Measurements from ENCODE around the gene CCDC154. TPM values are rescaled to one million over a fixed set of nuclear protein-coding genes. Genes with fewer than 3 reads are reported as not detected.

CCDC154 gene
- total RNA-seq, 4 donors from 2014 or later = 0.34 to 3.5 (median 0.39) TPM; not detected in 1

DNA sequence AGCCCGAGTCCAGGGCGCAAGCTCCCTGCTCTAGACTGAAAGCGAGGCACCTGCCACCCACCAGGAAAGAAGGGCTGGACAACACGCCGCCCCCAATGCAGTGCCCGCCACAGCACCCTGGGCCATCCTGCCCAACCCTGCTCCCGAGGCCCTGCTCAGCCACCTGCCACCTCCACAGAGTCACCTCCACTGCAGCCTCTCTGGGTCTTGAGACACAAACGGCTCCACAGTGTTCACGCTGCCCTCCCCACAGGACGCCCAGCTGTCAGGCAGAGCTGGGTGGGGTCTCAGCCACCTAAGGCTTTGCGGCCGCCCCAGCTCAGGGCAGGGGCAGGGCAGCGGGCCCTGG is 21.2 kb upstream of the CCDC154 start:
- WGBS = 81% methylated on average over 5 of the region's 13 CpGs
- Histone ChIP-seq H3K36me3 (peaks cover 15% of the 10 kb centered on the region), H3K9me3 (no peaks in the 10 kb centered on the region), H3K27ac (no peak overlapping the region), H3K4me3 (no peak overlapping the region), H3K4me1 (peaks cover 9% of the 10 kb centered on the region), H3K27me3 (no peaks in the 10 kb centered on the region)
- DNase-seq (ENCODE audit: low spot score in 2 of 2) = no peak
- TF ChIP-seq EP300 (IDR thresholded peaks at IDR 0.05) (no peak), POLR2AphosphoS5 (IDR thresholded peaks at IDR 0.05) (no peak), POLR2A (IDR thresholded peaks at IDR 0.05) (no peak)
- TF ChIP-seq, protein P1, sequence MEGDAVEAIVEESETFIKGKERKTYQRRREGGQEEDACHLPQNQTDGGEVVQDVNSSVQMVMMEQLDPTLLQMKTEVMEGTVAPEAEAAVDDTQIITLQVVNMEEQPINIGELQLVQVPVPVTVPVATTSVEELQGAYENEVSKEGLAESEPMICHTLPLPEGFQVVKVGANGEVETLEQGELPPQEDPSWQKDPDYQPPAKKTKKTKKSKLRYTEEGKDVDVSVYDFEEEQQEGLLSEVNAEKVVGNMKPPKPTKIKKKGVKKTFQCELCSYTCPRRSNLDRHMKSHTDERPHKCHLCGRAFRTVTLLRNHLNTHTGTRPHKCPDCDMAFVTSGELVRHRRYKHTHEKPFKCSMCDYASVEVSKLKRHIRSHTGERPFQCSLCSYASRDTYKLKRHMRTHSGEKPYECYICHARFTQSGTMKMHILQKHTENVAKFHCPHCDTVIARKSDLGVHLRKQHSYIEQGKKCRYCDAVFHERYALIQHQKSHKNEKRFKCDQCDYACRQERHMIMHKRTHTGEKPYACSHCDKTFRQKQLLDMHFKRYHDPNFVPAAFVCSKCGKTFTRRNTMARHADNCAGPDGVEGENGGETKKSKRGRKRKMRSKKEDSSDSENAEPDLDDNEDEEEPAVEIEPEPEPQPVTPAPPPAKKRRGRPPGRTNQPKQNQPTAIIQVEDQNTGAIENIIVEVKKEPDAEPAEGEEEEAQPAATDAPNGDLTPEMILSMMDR (IDR thresholded peaks at IDR 0.05) = no peak

DNA sequence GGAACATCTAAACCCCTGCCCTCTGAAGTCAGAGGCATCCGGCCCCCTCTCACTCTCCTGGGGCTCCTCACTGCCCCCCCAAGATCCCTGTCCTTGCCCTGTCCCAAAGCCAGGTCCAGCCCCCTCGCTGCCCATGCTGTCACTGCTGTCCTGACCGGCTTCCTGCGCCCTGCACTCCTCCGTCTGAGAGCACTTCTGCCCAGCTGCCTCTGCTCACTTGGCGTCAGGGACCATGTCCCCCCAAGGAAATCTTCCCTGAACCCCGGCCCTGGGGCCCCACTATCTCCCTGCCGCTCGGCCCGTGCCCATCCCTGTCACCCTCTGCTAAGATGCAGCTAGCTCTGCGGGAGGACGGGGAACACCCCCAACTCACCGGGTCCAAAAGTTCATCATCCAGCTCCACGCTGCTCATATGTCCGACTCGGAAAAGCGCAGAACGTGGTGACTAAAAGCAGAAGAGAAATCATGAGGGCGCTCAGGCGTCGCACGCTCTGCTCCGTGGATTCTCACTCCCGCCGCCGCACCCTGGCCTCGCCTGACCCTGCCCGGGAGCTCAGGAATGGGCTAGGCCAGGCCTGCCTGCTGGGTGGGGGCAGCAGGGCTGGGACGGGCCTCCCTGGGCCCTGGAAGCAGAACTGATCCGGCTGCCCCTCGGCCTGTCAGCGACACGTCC is 20.7 kb upstream of the CCDC154 start:
- WGBS = 93% methylated on average over 23 of the region's 33 CpGs
- H3K9me3 ChIP-seq = no peaks in the 10 kb centered on the region
- no peak overlapping the region for H3K4me3 ChIP-seq
- H3K27ac ChIP-seq = no peak overlapping the region
- H3K36me3 ChIP-seq = peaks cover 20% of the 10 kb centered on the region
- H3K27me3 ChIP-seq = no peaks in the 10 kb centered on the region
- no peak for TF ChIP-seq POLR2A (IDR thresholded peaks at IDR 0.05)
- no peak for TF ChIP-seq EP300 (IDR thresholded peaks at IDR 0.05)
- no peak for TF ChIP-seq POLR2AphosphoS5 (IDR thresholded peaks at IDR 0.05)
- TF ChIP-seq, protein P1 (IDR thresholded peaks at IDR 0.05) = no peak
- DNase-seq (ENCODE audit: low spot score in 2 of 2) = peak in 1 of 2 donors; percentile 74
- peaks cover 4% of the 10 kb centered on the region for H3K4me1 ChIP-seq

DNA sequence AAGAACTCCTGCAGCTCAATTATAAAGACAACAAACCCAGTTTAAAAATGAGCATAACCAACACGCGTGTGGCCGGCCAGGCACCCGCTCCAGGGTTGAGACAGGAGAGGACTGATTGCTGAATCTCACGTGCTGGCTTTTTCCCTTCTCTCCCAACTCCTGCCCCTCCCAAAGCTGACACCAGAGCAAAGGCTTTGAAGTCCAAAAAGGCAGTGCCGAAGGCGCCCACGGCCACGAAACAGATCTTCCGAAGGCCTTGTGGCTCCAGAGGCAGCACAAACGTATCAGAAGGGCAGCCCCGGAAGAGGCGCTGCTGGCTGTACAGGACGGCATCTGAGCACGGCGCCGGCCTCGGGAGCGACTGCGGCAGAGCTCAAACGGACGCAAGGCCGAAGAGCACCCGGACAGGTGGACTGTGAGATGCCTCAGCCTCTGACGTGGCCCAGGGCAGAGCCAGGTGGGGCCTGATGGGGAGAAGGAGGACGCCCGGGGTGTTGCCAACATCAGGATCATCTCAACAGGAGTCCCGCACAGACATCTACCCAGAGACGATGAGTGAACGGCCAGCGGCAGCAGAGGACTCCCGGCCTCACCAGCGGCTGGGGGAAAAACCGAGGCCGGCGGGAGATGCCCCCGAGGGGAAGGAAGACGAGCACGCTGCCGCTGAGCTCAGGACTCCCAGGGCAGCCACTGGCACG is 20.0 kb upstream of the CCDC154 start:
- Histone ChIP-seq H3K4me3 (no peak overlapping the region), H3K36me3 (peaks cover 23% of the 10 kb centered on the region), H3K9me3 (no peaks in the 10 kb centered on the region), H3K27me3 (no peaks in the 10 kb centered on the region), H3K4me1 (no peaks in the 10 kb centered on the region), H3K27ac (no peak overlapping the region)
- no peak for TF ChIP-seq POLR2AphosphoS5 (IDR thresholded peaks at IDR 0.05)
- TF ChIP-seq, protein P1 (IDR thresholded peaks at IDR 0.05) = no peak
- TF ChIP-seq EP300 (IDR thresholded peaks at IDR 0.05) = no peak
- no peak for TF ChIP-seq POLR2A (IDR thresholded peaks at IDR 0.05)
- peak in 1 of 2 donors; percentile 76 for DNase-seq (ENCODE audit: low spot score in 2 of 2)
- WGBS = 87% methylated on average over 39 of the region's 41 CpGs

DNA sequence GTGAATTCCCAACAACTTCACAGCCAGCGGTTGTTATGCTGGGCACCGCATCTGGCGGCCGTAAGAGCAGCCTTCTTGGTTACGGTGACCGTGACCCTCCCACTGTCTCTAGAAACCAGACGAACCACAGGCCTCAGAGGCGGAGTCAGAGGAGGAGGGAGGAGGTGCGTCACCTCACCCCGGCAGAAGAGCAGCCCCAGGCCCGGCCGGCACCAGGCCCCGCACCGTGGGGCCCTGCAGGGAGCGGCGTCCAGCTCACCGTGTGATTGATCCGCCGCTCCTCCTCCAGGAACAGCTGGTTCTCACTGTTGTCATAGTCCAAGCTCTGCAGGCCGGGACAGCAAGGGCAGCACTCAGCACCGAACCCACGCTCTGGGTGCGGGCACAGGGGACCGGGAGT is 16.8 kb upstream of the CCDC154 start:
- H3K27ac ChIP-seq = no peak overlapping the region
- H3K36me3 ChIP-seq = peaks cover 52% of the 10 kb centered on the region
- no peak overlapping the region for H3K4me3 ChIP-seq
- TF ChIP-seq EP300 (IDR thresholded peaks at IDR 0.05) (no peak), POLR2AphosphoS5 (IDR thresholded peaks at IDR 0.05) (no peak), POLR2A (IDR thresholded peaks at IDR 0.05) (no peak)
- TF ChIP-seq, protein P1 (IDR thresholded peaks at IDR 0.05) = no peak
- H3K27me3 ChIP-seq = no peaks in the 10 kb centered on the region
- no peak for DNase-seq (ENCODE audit: low spot score in 2 of 2)
- WGBS = 93% methylated on average over 6 of the region's 24 CpGs
- H3K4me1 ChIP-seq = no peaks in the 10 kb centered on the region
- no peaks in the 10 kb centered on the region for H3K9me3 ChIP-seq

DNA sequence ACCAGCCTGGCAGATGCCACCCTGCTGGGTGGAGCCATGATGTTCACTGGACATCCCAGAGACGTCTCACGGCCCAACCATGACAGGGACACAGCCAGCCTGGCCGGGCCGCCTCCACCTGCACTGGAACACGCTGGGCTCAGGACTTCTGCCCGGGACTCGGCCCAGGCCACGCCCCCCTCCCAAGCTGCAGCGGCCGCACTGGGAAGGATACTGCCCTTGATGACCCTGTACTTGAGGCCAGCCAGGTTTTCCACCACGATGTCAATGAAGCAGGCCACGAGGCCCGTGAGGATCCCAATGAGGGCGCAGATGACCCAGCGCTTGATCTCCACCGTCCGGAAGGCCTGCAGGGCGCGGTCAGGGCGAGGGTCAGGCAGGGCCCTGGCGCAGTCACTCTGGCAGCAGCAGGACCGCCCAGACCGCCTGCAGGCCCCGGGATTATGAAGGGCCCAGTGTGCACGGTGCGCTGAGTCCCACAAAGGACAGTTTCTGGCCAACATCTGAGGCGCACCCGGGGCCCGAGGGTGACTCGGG is 16.3 kb upstream of the CCDC154 start:
- Histone ChIP-seq H3K4me3 (no peak overlapping the region), H3K4me1 (no peaks in the 10 kb centered on the region), H3K36me3 (peaks cover 57% of the 10 kb centered on the region), H3K9me3 (no peaks in the 10 kb centered on the region), H3K27me3 (no peaks in the 10 kb centered on the region), H3K27ac (no peak overlapping the region)
- 94% methylated on average over 26 of the region's 30 CpGs for WGBS
- no peak for TF ChIP-seq POLR2AphosphoS5 (IDR thresholded peaks at IDR 0.05)
- no peak for TF ChIP-seq EP300 (IDR thresholded peaks at IDR 0.05)
- no peak for TF ChIP-seq POLR2A (IDR thresholded peaks at IDR 0.05)
- peak in 1 of 2 donors; percentile 71 for DNase-seq (ENCODE audit: low spot score in 2 of 2)

Measured in suprapubic skin (tissue), 4 donors.